22Rv1 (cell line): Measurements from ENCODE around the gene AKAP8L.
"Not testable (repeated sequence)": the region's sequence is repeated elsewhere in the genome, so short reads cannot be mapped to it uniquely, and the experiment has no call there.

Source experiments
- CTCF ChIP-seq: fragments of 450-650 bp; IDR thresholded peaks from 2 replicates; pipeline ENCODE4 v1.5.1; 2017; ENCODE audit warnings: mild to moderate bottlenecking
- ZFX ChIP-seq: fragments of 450-650 bp; IDR thresholded peaks from 2 replicates; pipeline ENCODE4 v1.6.1; 2017; ENCODE audit warnings: antibody characterized with exemption, borderline replicate concordance

DNA sequence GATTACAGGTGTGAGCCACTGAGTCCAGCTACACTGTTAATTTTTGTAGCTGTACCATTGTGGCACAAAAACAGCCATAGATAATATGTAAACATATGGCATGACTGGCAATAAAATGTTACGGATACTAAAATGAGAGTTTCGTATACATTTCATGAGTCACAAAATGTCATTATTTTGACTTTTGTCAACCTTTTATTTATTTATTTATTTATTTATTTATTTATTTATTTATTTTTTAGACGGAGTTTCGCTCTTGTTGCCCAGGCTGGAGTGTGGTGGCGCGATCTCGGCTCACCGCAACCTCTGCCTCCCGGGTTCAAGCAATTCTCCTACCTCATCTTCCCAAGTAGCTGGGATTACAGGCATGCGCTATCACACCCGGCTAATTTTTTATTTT is 77.5 kb downstream of the AKAP8L start:
- TF ChIP-seq CTCF, ZFX: not testable (repeated sequence)
